HT1080 (cell line): ENCODE measurements around the gene IL1RN. TPM values are rescaled to one million over a fixed set of nuclear protein-coding genes. Genes with fewer than 3 reads are reported as not detected.

Source experiments
- DNase-seq: peaks from one replicate; pipeline ENCODE4 v3.0.0-alpha.2; 2015; ENCODE audit warnings: low read depth
- total RNA-seq: library from RNA; depleted of rRNA; stranded (reverse); fragments of >200 nt; shearing (Covaris generic); gene quantifications from 2 replicates; pipeline ENCODE4 v1.2.3, GENCODE V29; 2014

IL1RN gene
- total RNA-seq, 1 experiment from 2014 or later, result not detected

DNA sequence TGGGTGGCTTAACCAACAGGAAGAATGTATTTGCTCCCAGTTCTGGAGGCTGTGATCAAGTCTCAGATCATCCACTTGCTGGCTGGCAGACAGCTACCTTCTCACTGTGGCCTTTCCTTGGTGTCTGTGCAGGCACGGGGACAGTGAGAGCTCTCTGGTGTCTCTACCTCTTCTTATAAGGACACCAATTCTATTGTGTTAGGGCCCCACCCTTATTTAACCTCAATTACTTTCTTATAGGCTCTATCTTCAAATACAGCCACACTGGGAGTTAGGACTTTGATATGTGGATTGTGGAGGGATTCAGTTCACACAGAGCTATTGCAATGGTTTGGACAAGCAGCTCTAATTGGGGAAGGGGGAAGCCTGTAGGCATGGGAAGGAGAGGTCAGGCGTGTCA lies 25.3 kb upstream of the IL1RN start:
- DNase-seq, result no peak

DNA sequence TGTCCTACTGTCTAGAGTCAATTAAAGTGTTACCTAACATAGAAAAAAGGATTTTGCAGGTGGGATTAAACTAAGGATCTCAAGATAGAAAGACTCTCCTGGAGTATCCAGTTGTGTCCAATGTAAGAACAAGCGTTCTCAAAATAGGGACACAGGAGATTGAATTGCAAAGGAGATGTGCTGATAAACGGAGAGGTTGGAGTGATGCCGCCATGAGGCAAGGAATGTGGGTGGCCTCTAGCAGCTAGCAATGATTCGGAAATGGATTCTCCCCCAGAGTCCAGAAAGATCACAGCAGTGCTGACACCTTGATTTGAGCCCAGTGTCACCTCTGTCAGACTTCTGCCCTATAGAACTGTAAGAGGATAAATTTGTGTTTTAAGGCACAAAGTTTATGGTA lies 24.1 kb upstream of the IL1RN start:
- DNase-seq, result no peak

DNA sequence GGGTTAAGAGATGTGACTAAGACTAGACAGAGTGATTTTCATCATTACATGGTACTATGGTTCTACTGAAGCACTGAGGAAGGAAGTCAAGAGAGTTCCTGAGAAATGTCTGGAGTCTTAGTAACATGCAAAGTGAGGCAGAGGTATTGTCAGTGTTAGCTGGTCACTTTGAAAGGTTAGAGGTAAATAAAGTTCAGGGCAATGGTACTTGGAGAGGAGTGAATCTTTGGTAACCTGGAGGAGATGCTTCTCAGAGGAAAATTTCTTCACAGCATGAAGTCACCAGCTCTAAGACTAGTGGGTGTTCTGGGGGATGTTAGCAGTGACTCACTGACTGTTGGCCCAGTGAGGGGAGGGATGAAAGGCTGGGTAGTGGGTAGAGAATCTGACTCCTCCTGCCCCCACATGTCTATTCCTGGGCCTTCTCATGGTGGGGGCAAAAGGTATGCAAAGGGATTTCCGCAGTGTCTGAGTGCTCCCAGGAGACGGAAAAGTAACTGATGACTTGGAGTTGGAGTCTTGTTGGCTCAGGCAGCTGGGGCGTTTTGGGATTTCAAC lies 23.3 kb upstream of the IL1RN start:
- DNase-seq, result no peak

DNA sequence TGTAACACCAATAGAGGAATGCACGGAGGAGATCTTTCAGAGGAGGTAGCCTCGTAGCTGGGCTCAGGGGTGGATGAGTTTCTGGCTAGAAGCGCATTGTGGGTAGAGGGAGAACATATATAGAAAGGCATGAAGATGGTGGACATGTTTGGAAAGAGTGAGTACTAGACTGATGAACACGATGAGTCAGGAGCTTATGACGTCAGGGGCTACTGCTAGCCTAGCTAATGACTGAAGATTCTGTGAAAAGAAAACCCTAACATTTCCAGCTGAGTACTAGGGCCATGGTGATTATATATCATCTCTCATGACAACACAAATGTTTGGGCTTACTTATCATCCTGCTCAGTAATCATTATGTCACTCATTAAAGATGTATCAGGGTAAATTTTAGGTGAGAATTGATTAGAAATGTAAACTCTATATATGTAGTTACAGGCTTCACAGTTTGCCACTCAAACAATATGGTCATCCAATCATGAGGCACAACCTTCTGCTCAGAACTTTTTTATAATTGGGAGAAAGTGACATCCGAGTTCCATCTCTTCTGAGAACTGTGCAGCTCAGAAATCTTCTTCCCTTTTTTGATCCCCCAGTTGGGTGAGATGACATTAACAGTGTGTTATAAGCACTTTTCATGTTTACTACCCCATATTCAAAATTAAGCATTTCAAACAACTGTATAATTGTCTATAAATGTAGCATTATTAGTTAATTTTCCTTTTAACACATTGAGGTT lies 22.2 kb upstream of the IL1RN start:
- DNase-seq, result peak; percentile 63

DNA sequence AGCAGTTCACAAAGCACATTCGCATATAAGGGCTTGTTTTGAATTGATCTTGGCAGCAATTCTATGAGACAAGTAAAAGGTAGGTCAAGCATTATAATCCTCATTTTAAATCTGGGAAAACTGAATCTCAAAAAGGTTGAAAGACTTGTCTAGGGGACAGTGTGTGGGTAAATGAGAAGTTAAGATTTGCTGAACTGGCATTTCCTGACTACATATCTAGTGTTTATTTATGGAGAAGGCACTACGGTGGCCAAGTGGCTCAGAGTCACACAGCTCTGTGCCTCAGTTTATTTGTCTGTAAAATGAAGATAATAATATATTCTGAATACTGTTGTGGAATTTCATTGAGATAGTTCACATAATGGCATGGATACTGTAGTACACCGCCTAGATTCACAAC lies 16.3 kb upstream of the IL1RN start:
- no peak for DNase-seq

DNA sequence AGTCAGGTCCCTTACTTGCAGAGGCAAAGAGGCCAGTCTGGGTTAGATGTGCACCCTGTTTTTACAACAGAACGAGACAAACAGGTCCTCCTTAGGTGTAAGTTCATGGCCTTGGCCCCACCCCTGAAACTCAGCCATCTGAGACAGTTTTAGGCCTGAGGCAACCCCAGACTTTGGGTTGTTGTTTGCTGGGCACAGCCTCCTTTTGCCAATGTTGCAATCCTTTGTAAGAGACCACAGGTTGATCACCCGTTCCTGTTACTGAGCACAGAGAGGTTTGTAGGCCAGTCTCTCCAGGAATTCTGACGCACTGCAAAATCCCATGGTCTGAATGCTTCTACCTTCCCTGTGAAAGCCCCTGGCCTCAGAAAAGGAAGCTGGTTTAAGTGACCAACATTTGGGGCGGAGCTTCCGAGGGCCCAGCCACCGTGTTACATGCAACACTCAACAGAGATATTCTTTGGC lies 15.5 kb upstream of the IL1RN start:
- DNase-seq, result no peak

DNA sequence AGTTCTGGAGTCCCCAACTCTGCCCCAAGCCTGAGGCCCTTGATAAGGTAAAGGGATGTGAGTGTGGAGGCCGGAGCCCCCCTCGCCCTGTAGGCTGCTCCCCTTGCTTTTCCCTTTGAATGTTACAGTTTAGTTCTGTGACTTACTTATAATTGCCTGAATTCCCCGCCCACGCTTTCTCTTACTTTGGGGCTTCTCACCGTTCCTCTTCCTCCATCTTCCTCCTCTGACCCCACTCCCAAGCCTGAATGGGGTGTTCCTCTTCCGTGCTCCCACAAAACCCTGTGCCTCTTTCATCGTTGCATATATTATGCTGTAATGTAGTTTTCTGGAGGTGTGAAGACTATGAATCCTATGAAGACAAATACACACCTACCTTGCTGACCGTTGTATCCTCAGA lies 15.0 kb upstream of the IL1RN start:
- DNase-seq, result no peak

DNA sequence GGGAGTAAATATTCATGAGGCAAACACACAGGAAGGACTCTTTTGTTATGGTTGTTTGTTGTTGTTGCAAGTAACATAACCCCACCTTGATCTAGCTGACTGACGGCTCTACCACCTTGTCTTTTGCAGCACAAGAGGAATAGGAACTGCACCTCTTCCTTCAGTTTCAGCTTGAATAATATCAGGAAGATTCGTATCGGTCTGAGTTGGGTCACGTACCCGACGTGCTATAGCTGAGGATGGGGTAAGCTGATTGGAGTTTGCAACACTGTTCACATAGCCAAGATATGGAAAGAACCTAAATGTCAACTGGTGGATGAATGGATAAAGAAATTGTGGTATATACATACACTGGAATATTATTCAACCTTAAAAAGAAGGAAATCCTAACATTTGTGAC lies 14.5 kb upstream of the IL1RN start:
- no peak for DNase-seq

DNA sequence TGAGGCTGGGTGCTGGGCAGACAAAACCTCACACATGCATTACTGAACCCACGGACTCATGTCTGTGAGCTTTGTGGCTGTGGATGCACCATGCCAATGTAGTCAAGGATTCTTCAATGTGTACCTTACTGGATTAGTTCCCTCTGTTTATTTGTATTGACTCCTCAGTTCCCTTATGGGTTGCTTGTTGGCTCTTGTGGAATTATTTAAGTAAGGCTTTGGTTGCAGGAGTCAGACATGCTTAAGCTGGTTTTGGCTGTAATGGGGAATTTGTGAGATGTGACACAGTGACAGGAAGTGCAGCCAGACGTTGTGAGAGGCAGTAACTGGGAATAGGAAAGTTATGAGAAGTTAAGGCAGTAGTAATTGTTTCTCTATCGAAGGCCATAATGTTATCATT lies 13.6 kb upstream of the IL1RN start:
- DNase-seq, result no peak

DNA sequence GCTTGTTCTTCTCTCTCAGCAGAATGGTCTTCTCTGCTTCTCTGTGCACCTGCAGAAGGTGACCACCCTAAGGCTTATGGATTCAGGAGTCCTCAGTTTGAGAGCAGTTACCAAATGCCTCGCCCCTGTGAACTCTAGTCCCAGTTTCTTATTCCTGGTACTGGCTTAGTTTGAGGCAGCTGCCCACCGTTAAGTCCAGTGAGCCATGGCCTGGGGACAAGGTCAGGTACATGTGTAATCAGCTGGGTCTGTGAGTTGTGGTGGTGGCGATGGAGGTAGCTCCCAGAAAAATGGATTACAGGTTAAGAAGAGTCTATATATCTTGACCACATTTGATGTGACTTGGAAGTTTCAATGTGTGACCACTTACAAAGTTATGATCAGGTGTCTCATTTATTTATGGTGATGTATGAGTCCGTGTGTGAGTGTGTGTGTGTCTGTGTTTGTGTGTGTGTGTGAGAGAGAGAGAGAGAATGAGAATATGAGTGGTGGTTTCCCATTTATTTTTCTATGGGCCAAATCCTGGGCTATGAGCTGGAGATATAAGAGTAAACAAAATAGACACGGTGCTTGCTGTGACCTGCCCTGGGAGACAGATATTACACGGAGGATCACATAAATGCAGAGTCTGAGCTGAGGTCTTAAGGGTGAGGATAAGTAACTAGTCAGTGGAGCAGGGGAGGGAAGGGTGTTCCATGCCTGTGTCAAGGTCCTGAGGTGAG lies 13.0 kb upstream of the IL1RN start:
- DNase-seq, result no peak

DNA sequence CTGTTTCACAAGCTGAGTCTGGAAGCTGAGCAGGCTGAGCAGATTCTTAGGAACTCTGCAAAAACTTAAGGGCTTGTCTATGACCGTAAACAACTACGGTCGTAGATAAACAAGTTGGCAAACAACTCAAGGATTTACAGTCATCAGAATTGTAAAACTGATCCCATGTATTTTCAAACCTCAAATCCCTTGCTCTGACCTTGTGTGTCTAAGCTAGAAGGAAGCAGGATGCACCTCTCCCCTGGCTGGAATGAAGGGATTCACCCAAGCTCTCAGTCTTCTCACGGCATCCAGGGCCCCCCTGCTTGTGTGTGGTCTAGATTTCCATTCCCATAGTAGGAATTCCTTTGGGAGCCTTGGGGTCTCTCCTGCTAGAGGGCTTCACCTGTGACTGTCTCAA lies 12.4 kb upstream of the IL1RN start:
- DNase-seq, result no peak

DNA sequence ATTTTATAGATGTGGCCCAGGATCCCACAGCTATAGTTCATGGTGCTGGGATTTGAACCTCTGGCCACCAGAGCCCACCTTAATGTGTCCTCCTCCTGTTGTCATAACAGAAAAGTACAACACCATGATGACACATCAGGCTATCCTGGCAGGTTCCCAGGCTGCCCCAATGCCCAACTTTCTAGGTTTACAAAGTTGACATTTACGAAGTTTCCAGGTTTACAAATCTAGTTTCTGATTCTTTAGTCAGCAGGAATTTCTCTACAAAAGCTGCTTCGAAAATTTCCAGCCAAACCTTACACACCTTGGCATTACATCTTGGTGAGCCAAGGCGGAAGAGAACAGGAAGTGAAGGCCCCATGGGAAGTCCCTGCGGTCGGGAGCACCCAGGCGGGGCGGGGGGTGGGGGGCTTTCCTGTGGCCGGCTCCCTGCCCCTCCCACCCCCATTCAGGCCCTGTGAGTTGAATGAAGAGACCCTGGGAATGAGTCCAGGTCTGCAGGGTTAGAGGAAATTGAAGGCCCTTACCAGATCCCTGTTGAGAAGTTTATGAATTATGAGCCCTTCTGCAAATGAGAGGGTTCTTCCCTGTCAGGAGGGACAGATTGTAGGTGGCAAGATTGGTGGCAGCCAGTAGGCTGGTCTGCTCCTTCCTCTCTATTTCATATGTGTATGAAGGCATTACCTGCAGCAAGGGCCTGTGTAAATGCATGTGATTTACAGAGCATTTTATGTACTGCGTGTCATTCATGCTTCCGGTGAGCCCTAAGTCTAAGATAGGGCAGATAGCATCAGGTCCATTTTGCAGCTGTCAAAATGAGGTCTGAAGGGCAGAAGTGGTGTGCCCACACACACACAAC lies 11.1 kb upstream of the IL1RN start:
- DNase-seq, result no peak

DNA sequence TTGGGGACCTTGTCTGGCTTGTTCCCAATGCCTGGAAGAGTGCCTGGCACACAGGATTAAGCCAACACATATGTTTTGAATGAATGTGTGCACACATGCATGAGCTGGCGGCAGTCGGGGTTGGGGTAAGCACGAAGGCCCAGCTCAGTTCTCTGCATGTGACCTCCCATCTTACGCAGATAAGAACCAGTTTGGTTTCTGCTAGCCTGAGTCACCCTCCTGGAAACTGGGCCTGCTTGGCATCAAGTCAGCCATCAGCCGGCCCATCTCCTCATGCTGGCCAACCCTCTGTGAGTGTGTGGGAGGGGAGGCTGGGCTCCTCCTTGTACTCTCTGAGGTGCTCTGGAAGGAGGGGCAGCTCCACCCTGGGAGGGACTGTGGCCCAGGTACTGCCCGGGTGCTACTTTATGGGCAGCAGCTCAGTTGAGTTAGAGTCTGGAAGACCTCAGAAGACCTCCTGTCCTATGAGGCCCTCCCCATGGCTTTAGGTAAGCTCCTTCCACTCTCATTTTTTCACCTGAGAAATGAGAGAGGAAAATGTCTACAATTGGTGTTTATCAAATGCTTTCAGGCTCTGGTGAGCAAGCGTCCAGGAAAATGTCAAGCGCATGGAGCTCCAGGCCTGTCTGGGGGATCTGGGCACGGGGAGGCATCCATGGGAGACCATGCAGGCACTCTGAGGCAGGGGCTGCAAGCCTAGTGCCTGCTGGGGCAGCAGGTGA lies 9.7 kb upstream of the IL1RN start:
- peak; percentile 44 for DNase-seq

DNA sequence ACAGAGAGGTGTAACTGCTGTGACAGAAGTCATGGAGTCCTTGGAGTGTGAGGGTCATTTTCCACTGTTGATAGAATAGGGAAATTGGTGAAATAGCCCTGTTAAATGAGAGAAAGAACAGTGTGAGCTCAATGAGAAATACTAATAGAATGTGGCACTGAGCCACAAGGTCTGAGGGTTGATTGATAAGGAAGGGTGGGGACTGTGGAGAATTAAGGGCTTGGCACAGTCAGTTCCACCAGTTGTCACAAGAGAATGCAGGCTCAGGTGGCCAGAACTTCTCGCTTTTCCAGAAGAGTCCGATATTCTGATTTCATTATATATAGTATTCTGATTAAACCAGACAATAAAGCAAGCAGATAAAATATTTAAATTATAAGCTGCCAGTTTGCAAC lies 9.1 kb upstream of the IL1RN start:
- no peak for DNase-seq

DNA sequence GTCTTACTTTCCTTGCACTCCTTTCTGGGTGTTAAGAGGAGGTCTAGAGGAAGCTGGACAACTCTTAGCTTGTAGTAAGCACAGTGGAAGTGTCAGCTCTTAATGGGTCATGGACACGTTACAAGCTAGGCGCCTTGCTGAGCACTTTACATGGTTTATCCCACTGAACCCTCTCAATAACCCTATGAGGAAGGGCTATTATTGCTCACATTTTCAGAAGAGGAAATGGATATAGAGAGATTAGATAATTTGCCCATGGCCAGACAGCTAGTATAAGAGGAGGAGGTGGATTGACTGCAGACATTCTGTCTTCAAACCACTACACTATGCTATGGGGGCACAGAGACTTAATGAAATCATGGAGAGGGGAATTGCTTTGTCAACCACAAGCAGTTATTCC lies 8.3 kb upstream of the IL1RN start:
- no peak for DNase-seq

DNA sequence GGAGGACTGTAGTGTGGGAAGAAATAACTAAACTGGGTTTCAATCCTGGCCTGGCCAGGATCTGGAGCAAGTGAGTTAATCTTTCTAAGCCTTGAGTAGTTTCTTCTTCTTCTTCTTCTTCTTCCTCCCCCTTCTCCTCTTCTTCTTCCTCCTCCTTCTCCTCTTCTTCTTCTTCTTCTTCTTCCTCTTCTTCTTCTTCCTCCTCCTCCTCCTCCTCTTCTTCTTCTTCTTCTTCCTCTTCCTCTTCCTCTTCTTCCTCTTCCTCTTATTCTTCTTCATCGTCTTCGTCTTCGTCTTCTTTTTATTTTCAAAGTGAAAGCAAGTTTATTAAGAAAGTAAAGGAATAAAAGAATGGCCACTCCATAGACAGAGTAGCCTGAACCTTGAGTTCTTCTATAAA lies 6.5 kb upstream of the IL1RN start:
- DNase-seq, result no peak

DNA sequence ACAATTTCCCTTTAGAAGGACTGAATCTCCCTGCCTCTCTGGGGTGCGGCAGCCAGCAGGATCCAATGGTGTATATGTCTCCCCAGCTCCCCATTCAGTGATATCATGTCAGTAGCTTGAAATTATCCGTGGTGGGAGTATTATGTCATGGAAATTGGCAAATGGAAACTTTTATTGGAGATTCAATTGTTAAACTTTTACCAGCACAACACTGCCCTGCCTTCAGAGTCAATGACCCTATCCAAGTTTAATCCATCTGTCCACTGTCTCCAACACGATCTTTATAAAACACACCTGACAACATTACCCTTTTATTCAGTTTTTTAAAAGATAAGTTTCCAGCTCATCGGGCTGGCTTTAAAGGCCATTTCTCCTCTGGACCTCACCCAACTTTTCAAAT lies 5.0 kb upstream of the IL1RN start:
- DNase-seq, result no peak

DNA sequence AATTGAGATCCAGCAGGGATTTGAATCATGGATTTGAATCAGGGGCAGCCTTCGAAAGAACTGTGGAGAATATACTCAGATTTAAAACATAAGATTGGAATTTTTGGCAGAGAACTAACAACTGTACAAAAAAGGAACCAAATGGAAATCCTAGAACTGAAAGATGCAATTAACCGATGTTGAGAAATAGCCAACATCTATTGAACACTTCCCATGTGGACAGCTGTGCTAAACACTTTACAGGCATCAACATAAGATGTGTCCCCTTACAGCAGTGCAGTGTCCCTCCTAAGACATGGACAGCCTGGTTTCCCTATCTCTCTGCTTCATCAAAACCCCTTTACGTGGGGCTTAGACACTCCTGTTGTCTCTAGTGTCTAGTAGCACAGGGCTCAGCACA lies 3.7 kb upstream of the IL1RN start:
- no peak for DNase-seq

DNA sequence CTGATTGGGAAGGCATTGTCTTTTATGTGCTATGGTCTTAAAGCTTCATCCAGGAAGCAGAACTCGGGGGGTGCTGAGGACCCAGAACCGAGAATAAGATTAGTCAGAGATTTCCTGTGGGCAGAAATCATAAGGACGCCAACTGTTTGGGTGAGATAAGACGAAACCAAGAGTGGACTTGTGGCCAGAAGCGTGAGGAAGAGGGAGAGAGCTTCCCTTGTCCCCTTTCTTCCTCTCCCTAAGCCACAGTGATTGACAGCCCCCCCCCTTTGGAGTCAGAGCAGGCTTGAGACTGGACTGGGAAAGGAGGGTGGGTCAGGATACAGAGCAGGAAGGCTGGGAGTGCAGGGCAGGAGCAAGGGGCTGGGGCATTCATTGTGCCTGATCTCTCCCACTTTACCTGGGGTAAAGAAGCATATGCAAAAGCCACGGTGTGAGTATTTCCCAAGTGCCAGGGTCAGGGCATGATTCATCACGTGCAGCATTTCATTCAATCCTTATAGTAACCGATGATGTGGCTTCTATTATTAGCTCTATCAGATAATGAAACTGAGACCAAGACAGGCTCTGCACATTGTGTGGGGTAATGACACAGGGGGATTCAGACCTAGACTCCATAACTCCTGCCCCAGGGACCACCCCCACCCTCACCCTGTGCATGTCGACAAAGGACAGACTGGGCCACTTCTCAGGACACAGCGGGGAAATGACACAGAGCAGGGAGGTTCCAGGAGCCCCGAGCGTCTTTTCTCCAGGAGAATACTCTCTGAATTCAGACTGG lies 3.0 kb upstream of the IL1RN start:
- DNase-seq, result peak; percentile 71
